ENCODE results near the gene PDLIM5. TPM values are rescaled to one million over a fixed set of nuclear protein-coding genes. Genes with fewer than 3 reads are reported as not detected.

PDLIM5 gene
- total RNA-seq, 2 donors from 2014 or later = 115 to 228 TPM

- intact Hi-C loops (cut with DNase I) = no loop called here
- Histone ChIP-seq H3K9me3 (no peaks in the 10 kb centered on the region), H3K27ac (no peak overlapping the region), H3K4me1 (replicated peaks) (no peaks in the 10 kb centered on the region), H3K27me3 (replicated peaks; ENCODE audit: insufficient read depth) (no peaks in the 10 kb centered on the region), H3K36me3 (no peaks in the 10 kb centered on the region), H3K4me3 (no peak overlapping the region)
- 40% methylated on average over 5 of the region's 5 CpGs for WGBS
- DNase-seq (ENCODE audit: low spot score) = no peak
- TF ChIP-seq POLR2A (IDR thresholded peaks at IDR 0.05) = no peak
- TF ChIP-seq, protein P1, sequence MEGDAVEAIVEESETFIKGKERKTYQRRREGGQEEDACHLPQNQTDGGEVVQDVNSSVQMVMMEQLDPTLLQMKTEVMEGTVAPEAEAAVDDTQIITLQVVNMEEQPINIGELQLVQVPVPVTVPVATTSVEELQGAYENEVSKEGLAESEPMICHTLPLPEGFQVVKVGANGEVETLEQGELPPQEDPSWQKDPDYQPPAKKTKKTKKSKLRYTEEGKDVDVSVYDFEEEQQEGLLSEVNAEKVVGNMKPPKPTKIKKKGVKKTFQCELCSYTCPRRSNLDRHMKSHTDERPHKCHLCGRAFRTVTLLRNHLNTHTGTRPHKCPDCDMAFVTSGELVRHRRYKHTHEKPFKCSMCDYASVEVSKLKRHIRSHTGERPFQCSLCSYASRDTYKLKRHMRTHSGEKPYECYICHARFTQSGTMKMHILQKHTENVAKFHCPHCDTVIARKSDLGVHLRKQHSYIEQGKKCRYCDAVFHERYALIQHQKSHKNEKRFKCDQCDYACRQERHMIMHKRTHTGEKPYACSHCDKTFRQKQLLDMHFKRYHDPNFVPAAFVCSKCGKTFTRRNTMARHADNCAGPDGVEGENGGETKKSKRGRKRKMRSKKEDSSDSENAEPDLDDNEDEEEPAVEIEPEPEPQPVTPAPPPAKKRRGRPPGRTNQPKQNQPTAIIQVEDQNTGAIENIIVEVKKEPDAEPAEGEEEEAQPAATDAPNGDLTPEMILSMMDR (IDR thresholded peaks at IDR 0.05) = no peak
- TF ChIP-seq POLR2AphosphoS5 (IDR thresholded peaks at IDR 0.05) = no peak
Measured at GRCh38 chr4:94567811-94568210, 116.1 kb downstream of the PDLIM5 start.

DNA sequence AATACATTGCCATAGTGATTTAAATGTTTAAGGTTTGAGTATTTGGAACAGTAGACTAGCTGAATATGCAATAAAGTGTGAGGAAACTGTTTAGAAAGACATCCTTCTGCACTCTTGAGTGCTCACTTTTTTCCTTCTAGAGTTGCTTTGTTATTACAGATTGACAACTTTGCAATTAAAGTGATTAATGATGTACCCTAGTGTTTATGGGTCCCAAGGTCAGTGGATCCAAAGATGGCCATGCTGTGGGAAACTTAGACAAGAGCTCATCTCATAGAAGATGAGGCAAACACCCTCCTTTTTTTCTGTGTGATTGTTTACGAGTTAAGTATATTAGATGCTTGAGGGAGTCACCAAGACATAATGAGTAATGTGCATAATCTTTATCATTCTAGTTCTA is 118.8 kb downstream of the PDLIM5 start:
- 88% methylated on average over 1 of the region's 1 CpG for WGBS
- no peak for TF ChIP-seq POLR2AphosphoS5 (IDR thresholded peaks at IDR 0.05)
- TF ChIP-seq, protein P1 (IDR thresholded peaks at IDR 0.05) = no peak
- no peak for TF ChIP-seq POLR2A (IDR thresholded peaks at IDR 0.05)

GRCh38 chr4:94571298-94571697 is 119.6 kb downstream of the PDLIM5 start:
- no peaks in the 10 kb centered on the region for H3K36me3 ChIP-seq
- TF ChIP-seq POLR2AphosphoS5 (IDR thresholded peaks at IDR 0.05) (no peak), POLR2A (IDR thresholded peaks at IDR 0.05) (no peak)
- TF ChIP-seq, protein P1 (IDR thresholded peaks at IDR 0.05) = no peak
- H3K4me3 ChIP-seq = no peak overlapping the region
- no peak overlapping the region for H3K27ac ChIP-seq
- no peaks in the 10 kb centered on the region for H3K27me3 ChIP-seq (replicated peaks; ENCODE audit: insufficient read depth)
- intact Hi-C loops (cut with DNase I) = no loop called here
- DNase-seq (ENCODE audit: low spot score) = no peak
- no peaks in the 10 kb centered on the region for H3K9me3 ChIP-seq
- 86% methylated on average over 4 of the region's 4 CpGs for WGBS
- no peaks in the 10 kb centered on the region for H3K4me1 ChIP-seq (replicated peaks)

More for the DNA sequence above, 118.8 kb downstream of the PDLIM5 start:
- intact Hi-C loops (cut with DNase I) = no loop called here
- Histone ChIP-seq H3K4me1 (replicated peaks) (no peaks in the 10 kb centered on the region), H3K9me3 (no peaks in the 10 kb centered on the region), H3K27me3 (replicated peaks; ENCODE audit: insufficient read depth) (no peaks in the 10 kb centered on the region), H3K4me3 (no peak overlapping the region), H3K27ac (no peak overlapping the region), H3K36me3 (no peaks in the 10 kb centered on the region)
- no peak for DNase-seq (ENCODE audit: low spot score)

DNA sequence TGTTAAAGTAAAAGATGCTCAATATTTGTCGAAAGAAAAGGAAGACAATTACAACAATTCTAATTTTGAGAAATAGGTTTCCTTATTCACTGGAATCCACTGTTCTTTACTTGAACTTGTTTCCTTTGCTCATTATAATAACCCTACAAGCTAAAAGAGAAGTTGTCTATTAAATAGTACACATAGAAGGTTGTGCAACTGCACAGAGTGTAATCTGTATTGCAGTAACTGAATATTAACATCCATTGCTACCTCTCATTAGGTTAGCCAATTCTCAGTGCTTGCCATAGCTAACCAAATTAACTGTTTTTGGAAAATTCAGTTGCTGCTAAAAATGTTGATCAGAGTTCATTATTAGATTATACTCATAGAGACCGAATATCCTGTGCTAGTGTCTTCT is 120.0 kb downstream of the PDLIM5 start:
- no peak overlapping the region for H3K27ac ChIP-seq
- no peak overlapping the region for H3K4me3 ChIP-seq
- 87% methylated on average over 2 of the region's 2 CpGs for WGBS
- H3K36me3 ChIP-seq = no peaks in the 10 kb centered on the region
- no peaks in the 10 kb centered on the region for H3K9me3 ChIP-seq
- H3K4me1 ChIP-seq (replicated peaks) = no peaks in the 10 kb centered on the region
- H3K27me3 ChIP-seq (replicated peaks; ENCODE audit: insufficient read depth) = no peaks in the 10 kb centered on the region
- TF ChIP-seq, protein P1 (IDR thresholded peaks at IDR 0.05) = no peak
- no peak for TF ChIP-seq POLR2A (IDR thresholded peaks at IDR 0.05)
- TF ChIP-seq POLR2AphosphoS5 (IDR thresholded peaks at IDR 0.05) = no peak
- intact Hi-C loops (cut with DNase I) = no loop called here
- no peak for DNase-seq (ENCODE audit: low spot score)

- Histone ChIP-seq H3K36me3 (no peaks in the 10 kb centered on the region), H3K27me3 (replicated peaks; ENCODE audit: insufficient read depth) (no peaks in the 10 kb centered on the region), H3K4me3 (no peak overlapping the region), H3K4me1 (replicated peaks) (no peaks in the 10 kb centered on the region), H3K27ac (no peak overlapping the region), H3K9me3 (no peaks in the 10 kb centered on the region)
- no peak for DNase-seq (ENCODE audit: low spot score)
- no peak for TF ChIP-seq POLR2A (IDR thresholded peaks at IDR 0.05)
- TF ChIP-seq, protein P1 (IDR thresholded peaks at IDR 0.05) = no peak
- no peak for TF ChIP-seq POLR2AphosphoS5 (IDR thresholded peaks at IDR 0.05)
- intact Hi-C loops (cut with DNase I) = no loop called here
- WGBS = 88% methylated on average over 9 of the region's 9 CpGs
Measured at GRCh38 chr4:94574050-94574449, 122.3 kb downstream of the PDLIM5 start.

Measured in prostate gland (tissue), 2 donors.